Measurements from ENCODE around the gene IQSEC1.

DNA sequence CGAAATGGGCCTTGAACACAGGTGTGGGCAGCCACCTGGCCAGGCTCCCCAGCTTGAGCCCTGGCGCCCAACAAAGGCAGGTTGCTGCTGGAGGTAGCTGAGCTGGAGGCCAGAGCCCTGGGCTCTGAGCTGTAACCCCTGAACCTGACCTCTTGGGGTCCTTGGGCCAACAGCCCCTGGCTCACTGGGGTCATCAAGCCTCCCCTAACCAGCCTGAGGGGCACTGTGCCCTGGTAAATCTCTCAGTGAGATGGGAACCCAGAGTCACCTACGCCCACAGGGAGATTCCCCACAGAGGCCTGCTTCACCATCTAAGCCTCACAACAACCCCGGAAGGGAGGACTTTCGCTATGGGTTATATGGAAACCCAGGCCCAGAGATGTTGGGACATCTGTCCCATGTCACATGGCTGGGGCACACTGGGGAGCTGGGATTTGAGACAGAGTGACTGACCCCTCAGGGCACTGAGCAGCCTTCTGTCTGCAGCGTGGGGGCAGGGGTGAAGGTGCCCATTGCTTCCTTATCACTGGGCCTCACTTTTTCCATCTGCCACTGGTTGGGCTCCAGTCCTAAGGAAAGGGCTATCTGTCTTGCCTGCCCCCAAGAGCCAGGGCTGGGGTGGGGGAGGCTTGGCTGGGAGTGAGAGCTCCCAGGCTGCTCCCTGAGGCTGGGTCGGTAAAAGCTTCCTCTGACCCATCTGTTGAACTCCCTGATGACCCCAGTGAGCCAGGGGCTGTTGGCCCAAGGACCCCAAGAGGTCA is 59.1 kb downstream of the IQSEC1 start:
- TF ChIP-seq CTCF (IDR thresholded peaks at IDR 0.05; ENCODE audit: extremely low read depth in 1 of 2, insufficient read depth in 1 of 2, low read depth in 1 of 2, low read length in 2 of 2) (no peak), EZH2 (IDR thresholded peaks at IDR 0.05; ENCODE audit: borderline replicate concordance, low read depth, low read length, severe bottlenecking) (no peak)
